SK-N-MC (cell line): ENCODE results near the gene ACOT6.

Experiments used
- DNase-seq: peaks from one replicate; pipeline ENCODE4 v3.0.0-alpha.2; 2011; ENCODE audit warnings: low read depth, low spot score
- H3K27ac ChIP-seq: fragments of 200-600 bp; sonication (generic); 2 replicates; pipeline ENCODE4 v1.5.1; 2016; ENCODE audit warnings: mixed run types
- H3K36me3 ChIP-seq: fragments of 200-600 bp; sonication (generic); 2 replicates; pipeline ENCODE4 v1.6.1; 2017; ENCODE audit warnings: antibody characterized with exemption, low read length, mixed read lengths; ENCODE audit not compliant: insufficient read depth
- H3K4me3 ChIP-seq: fragments of 200-600 bp; sonication (generic); 2 replicates; pipeline ENCODE4 v1.5.1; 2016
- H3K9ac ChIP-seq: fragments of 200-600 bp; sonication (generic); 2 replicates; pipeline ENCODE4 v1.8.0; 2017; ENCODE audit warnings: mixed run types, mixed read lengths; ENCODE audit not compliant: insufficient read length
- H3K9me3 ChIP-seq: fragments of 200-600 bp; sonication (generic); 2 replicates; pipeline ENCODE4 v1.6.1; 2017; ENCODE audit warnings: low read depth, mild to moderate bottlenecking, antibody characterized with exemption, low read length, moderate library complexity, mixed read lengths
- EZH2 ChIP-seq: fragments of 200-600 bp; sonication (generic); IDR thresholded peaks from one replicate; pipeline ENCODE4 v1.6.1; 2017; ENCODE audit warnings: antibody characterized with exemption
- FOXP2 ChIP-seq: optimal IDR thresholded peaks from 2 replicates; pipeline ENCODE3; 2011; ENCODE audit warnings: mild to moderate bottlenecking, moderate library complexity; ENCODE audit not compliant: insufficient read depth; ENCODE audit errors: extremely low read length, control extremely low read depth
- POLR2AphosphoS5 ChIP-seq: IDR thresholded peaks from 2 replicates; pipeline ENCODE4 v1.6.1; 2012; ENCODE audit warnings: mild to moderate bottlenecking, low read depth, low read length, borderline replicate concordance

The ACOT6 gene

GRCh38 chr14:73662487-73662943, 50.2 kb downstream of the ACOT6 start:
- no peak for DNase-seq
- Histone ChIP-seq H3K9ac (no peak overlapping the region), H3K36me3 (peaks cover 11% of the 10 kb centered on the region; the same call in 1 of the 2 replicates), H3K4me3 (no peak overlapping the region), H3K27ac (no peak overlapping the region), H3K9me3 (no peaks in the 10 kb centered on the region)
- no peak for TF ChIP-seq POLR2AphosphoS5
- TF ChIP-seq EZH2, result no peak
- no peak for TF ChIP-seq FOXP2

- H3K36me3 ChIP-seq, result peaks cover 11% of the 10 kb centered on the region; the same call in 1 of the 2 replicates
- H3K9me3 ChIP-seq, result no peaks in the 10 kb centered on the region
- no peak overlapping the region for H3K27ac ChIP-seq
- H3K9ac ChIP-seq, result no peak overlapping the region
- TF ChIP-seq FOXP2 (no peak), POLR2AphosphoS5 (no peak)
- DNase-seq, result no peak
- no peak overlapping the region for H3K4me3 ChIP-seq
These were observed 51.4 kb downstream of the ACOT6 start for GRCh38 chr14:73663548-73664212.

GRCh38 chr14:73665130-73665529, 52.8 kb downstream of the ACOT6 start:
- Histone ChIP-seq H3K9ac (no peak overlapping the region), H3K27ac (no peak overlapping the region), H3K4me3 (no peak overlapping the region), H3K36me3 (peaks cover 11% of the 10 kb centered on the region; the same call in 1 of the 2 replicates), H3K9me3 (no peaks in the 10 kb centered on the region)
- no peak for DNase-seq
- TF ChIP-seq POLR2AphosphoS5 (no peak), EZH2 (no peak), FOXP2 (no peak)

GRCh38 chr14:73666583-73666982, 54.3 kb downstream of the ACOT6 start:
- no peak overlapping the region for H3K27ac ChIP-seq
- no peak for DNase-seq
- H3K9me3 ChIP-seq, result no peaks in the 10 kb centered on the region
- peaks cover 11% of the 10 kb centered on the region; the same call in 1 of the 2 replicates for H3K36me3 ChIP-seq
- TF ChIP-seq FOXP2 (no peak), EZH2 (no peak), POLR2AphosphoS5 (no peak)
- H3K9ac ChIP-seq, result no peak overlapping the region
- no peak overlapping the region for H3K4me3 ChIP-seq

- Histone ChIP-seq H3K4me3 (no peak overlapping the region), H3K36me3 (no peaks in the 10 kb centered on the region; the same call in 1 of the 2 replicates), H3K9ac (no peak overlapping the region), H3K27ac (no peak overlapping the region), H3K9me3 (no peaks in the 10 kb centered on the region)
- TF ChIP-seq FOXP2, result no peak
- no peak for TF ChIP-seq POLR2AphosphoS5
- TF ChIP-seq EZH2, result no peak
- no peak for DNase-seq
These were observed 55.5 kb downstream of the ACOT6 start for GRCh38 chr14:73667854-73668253.
